ENCODE measurements around the gene RCSD1. TPM values are rescaled to one million over a fixed set of nuclear protein-coding genes. Genes with fewer than 3 reads are reported as not detected.
"Not testable (repeated sequence)": the region's sequence is repeated elsewhere in the genome, so short reads cannot be mapped to it uniquely, and the experiment has no call there.

The RCSD1 gene
- total RNA-seq, result 176 and 177 TPM in 2 replicates

GRCh38 chr1:167629681-167630567, at the start of gene RCSD1:
RCSD1 (plus strand) TSS chr1:167630232; CDS start chr1:167630424, 192 bp downstream.
- intact Hi-C loops (cut with micrococcal nuclease), result loop anchor here (2.0 to 10.0 kb wide), 9 partner anchors 57 to 1999 kb away; partner anchors contain the start of genes BLZF1, DCAF6, MGST3 and MPC2

GRCh38 chr1:167582064-167582463, 48.0 kb upstream of the RCSD1 start:
- intact Hi-C loops (cut with micrococcal nuclease), result no loop called here

- intact Hi-C loops (cut with micrococcal nuclease), result no loop called here
These were observed 47.3 kb upstream of the RCSD1 start for GRCh38 chr1:167582722-167583121.

GRCh38 chr1:167584581-167584980, 45.5 kb upstream of the RCSD1 start:
- intact Hi-C loops (cut with micrococcal nuclease), result no loop called here

- intact Hi-C loops (cut with micrococcal nuclease), result no loop called here
These were observed 42.7 kb upstream of the RCSD1 start for GRCh38 chr1:167587342-167587741.

GRCh38 chr1:167587872-167588271, 42.2 kb upstream of the RCSD1 start:
- intact Hi-C loops (cut with micrococcal nuclease), result no loop called here

GRCh38 chr1:167588361-167588760, 41.7 kb upstream of the RCSD1 start:
- intact Hi-C loops (cut with micrococcal nuclease), result no loop called here

- intact Hi-C loops (cut with micrococcal nuclease), result no loop called here
These were observed 37.6 kb upstream of the RCSD1 start for GRCh38 chr1:167592475-167592874.

GRCh38 chr1:167593860-167594259, 36.2 kb upstream of the RCSD1 start:
- intact Hi-C loops (cut with micrococcal nuclease), result no loop called here

GRCh38 chr1:167594822-167595221, 35.2 kb upstream of the RCSD1 start:
- intact Hi-C loops (cut with micrococcal nuclease), result no loop called here

GRCh38 chr1:167599957-167600581, 30.0 kb upstream of the RCSD1 start:
- intact Hi-C loops (cut with micrococcal nuclease), result loop anchor here (1.0 to 5.0 kb wide), 8 partner anchors 17 to 482 kb away; no protein-coding TSS in a partner anchor

GRCh38 chr1:167601442-167602383, 28.3 kb upstream of the RCSD1 start:
- intact Hi-C loops (cut with micrococcal nuclease), result loop anchor here (2.0 to 5.0 kb wide), 2 partner anchors 15 to 481 kb away; no protein-coding TSS in a partner anchor

- intact Hi-C loops (cut with micrococcal nuclease), result loop anchor here (5.0 kb wide), 1 partner anchor 479 kb away; no protein-coding TSS in a partner anchor
These were observed 27.2 kb upstream of the RCSD1 start for GRCh38 chr1:167602840-167603239.

- intact Hi-C loops (cut with micrococcal nuclease), result no loop called here
These were observed 24.5 kb upstream of the RCSD1 start for GRCh38 chr1:167605576-167605975.

GRCh38 chr1:167611983-167612382, 18.0 kb upstream of the RCSD1 start:
- intact Hi-C loops (cut with micrococcal nuclease), result no loop called here

- intact Hi-C loops (cut with micrococcal nuclease), result no loop called here
These were observed 17.2 kb upstream of the RCSD1 start for GRCh38 chr1:167612587-167613385.

GRCh38 chr1:167613984-167614383, 16.0 kb upstream of the RCSD1 start:
- intact Hi-C loops (cut with micrococcal nuclease), result not testable (repeated sequence)

GRCh38 chr1:167614851-167615250, 15.2 kb upstream of the RCSD1 start:
- intact Hi-C loops (cut with micrococcal nuclease), result no loop called here

- intact Hi-C loops (cut with micrococcal nuclease), result loop anchor here (2.0 kb wide), 1 partner anchor 16 kb away; no protein-coding TSS in a partner anchor
These were observed 13.5 kb upstream of the RCSD1 start for GRCh38 chr1:167616521-167616920.

All from T-helper 2 cell treated with Interferon-gamma antibody and Interleukin-4, amounts not matched to agents 100 ng/mL and 5 ng/mL, for 36 hours (primary cell).